ENCODE results near the gene ACKR4.

- TF ChIP-seq JUN (CRISPR knock-in tag; IDR thresholded peaks at IDR 0.05) (no peak), ZMAT4 (CRISPR knock-in tag; IDR thresholded peaks at IDR 0.05) (no peak), RELA (CRISPR knock-in tag; IDR thresholded peaks at IDR 0.05; ENCODE audit: borderline replicate concordance) (no peak), CREM (CRISPR knock-in tag; IDR thresholded peaks at IDR 0.05) (no peak)
Measured at GRCh38 chr3:132622148-132622547, 25.1 kb downstream of the ACKR4 start.
